NB4 (cell line): ENCODE data around the gene SDK2.

Experiments
- DNase-seq: peaks from one replicate; pipeline ENCODE4 v3.0.0; 2010; ENCODE audit warnings: low read depth
- H3K4me3 ChIP-seq: one replicate; pipeline ENCODE4 v1.5.1; 2011; ENCODE audit warnings: mild to moderate bottlenecking, low read depth, low read length, moderate library complexity
- MYC ChIP-seq: IDR thresholded peaks from 2 replicates; pipeline ENCODE4 v1.6.1; 2011; ENCODE audit warnings: low read depth, low read length
- POLR2A ChIP-seq: IDR thresholded peaks from 2 replicates; pipeline ENCODE4 v1.6.1; 2011; ENCODE audit warnings: mild to moderate bottlenecking; ENCODE audit not compliant: insufficient read length; ENCODE audit errors: extremely low read depth
- TF ChIP-seq, protein P1 (sequence below): IDR thresholded peaks from 2 replicates; pipeline ENCODE4 v1.6.1; 2011; ENCODE audit warnings: low read depth, low read length
- TF ChIP-seq, protein P2 (sequence below): IDR thresholded peaks from one replicate; pipeline ENCODE4 v1.5.1; 2012; ENCODE audit warnings: low read depth, low read length

Gene SDK2

DNA sequence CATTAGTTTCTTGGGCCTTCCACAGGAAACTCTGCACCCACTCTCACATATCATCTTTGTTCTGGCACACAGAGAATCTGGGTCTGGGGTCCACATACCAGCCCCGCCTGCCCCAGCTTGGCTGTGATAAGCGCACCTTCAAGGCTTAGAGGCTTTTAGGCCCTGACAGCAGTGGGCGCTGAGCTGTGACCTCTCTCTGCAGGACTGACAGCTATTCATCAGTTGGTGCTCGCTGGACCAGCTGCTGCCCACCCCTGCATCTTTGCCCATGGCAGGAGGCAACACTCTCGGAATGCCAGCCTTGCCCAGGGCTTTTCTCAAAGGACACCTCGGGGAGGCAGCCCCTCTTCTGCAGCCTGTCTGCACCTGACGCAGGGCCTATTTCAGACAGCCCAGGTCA lies 62.9 kb downstream of the SDK2 start:
- DNase-seq: no peak
- no peak overlapping the region for H3K4me3 ChIP-seq
- TF ChIP-seq, protein P1, sequence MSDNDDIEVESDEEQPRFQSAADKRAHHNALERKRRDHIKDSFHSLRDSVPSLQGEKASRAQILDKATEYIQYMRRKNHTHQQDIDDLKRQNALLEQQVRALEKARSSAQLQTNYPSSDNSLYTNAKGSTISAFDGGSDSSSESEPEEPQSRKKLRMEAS: no peak
- TF ChIP-seq MYC (no peak), POLR2A (no peak)
- TF ChIP-seq, protein P2, sequence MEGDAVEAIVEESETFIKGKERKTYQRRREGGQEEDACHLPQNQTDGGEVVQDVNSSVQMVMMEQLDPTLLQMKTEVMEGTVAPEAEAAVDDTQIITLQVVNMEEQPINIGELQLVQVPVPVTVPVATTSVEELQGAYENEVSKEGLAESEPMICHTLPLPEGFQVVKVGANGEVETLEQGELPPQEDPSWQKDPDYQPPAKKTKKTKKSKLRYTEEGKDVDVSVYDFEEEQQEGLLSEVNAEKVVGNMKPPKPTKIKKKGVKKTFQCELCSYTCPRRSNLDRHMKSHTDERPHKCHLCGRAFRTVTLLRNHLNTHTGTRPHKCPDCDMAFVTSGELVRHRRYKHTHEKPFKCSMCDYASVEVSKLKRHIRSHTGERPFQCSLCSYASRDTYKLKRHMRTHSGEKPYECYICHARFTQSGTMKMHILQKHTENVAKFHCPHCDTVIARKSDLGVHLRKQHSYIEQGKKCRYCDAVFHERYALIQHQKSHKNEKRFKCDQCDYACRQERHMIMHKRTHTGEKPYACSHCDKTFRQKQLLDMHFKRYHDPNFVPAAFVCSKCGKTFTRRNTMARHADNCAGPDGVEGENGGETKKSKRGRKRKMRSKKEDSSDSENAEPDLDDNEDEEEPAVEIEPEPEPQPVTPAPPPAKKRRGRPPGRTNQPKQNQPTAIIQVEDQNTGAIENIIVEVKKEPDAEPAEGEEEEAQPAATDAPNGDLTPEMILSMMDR: no peak

DNA sequence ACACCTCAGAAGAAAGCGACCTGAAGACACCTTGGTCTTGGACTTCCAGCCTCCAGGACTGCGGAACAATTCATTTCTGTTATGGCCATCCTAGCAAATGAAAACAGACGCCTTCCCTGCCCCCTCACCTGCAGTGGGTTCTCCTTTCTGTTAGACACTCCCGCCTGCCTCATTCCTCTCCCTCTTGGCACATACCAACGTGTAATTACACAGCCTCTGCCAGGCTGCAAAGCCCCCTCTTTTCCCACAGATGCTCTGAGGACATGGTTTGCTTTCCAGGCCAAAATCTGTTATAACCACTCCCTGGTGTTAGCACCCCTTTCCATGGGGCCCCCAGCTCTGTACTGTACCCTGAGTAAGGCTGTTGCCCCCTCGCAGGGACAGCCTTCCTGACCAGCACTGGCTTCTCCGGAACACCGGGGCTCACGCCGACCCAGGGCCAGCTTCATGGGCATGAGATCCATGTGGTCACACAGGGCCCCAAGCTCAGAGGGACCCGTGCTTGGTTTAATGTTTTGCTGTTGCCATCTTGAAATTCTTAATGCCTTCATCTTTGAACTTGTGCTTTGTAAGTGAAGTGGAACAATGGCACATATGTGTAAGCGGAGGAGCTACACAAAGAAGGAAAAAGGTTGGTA lies 64.1 kb downstream of the SDK2 start:
- DNase-seq: no peak
- no peak overlapping the region for H3K4me3 ChIP-seq
- no peak for TF ChIP-seq MYC
- TF ChIP-seq, protein P2: no peak
- no peak for TF ChIP-seq POLR2A
- TF ChIP-seq, protein P1: no peak

DNA sequence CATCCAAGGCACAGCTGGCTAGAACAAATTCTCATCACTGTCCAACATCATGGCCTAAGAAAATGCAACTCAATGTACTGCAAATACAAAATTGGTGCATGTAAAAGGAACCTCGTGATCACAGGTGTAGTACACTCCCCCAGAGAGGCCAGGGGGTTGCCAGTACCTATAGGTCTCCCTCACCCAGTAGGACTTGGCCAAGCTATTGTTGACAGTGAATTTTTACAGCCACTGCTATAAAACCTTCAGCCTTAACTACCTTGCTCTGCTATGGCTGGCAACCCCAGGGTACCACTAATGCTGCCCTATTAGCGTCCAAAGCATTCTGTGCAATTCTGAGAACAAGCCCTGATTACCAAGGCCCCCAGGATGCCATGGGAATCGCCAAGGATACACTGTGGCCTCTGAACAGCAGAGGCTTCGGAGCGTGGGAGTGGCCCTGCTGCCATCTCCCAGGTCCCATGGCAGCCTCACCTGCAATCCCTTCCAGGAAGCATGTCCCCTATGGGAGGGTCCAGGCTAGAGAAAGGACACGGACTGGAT lies 67.6 kb downstream of the SDK2 start:
- DNase-seq: no peak
- H3K4me3 ChIP-seq: no peak overlapping the region
- no peak for TF ChIP-seq MYC
- TF ChIP-seq, protein P1: no peak
- TF ChIP-seq, protein P2: no peak
- no peak for TF ChIP-seq POLR2A

DNA sequence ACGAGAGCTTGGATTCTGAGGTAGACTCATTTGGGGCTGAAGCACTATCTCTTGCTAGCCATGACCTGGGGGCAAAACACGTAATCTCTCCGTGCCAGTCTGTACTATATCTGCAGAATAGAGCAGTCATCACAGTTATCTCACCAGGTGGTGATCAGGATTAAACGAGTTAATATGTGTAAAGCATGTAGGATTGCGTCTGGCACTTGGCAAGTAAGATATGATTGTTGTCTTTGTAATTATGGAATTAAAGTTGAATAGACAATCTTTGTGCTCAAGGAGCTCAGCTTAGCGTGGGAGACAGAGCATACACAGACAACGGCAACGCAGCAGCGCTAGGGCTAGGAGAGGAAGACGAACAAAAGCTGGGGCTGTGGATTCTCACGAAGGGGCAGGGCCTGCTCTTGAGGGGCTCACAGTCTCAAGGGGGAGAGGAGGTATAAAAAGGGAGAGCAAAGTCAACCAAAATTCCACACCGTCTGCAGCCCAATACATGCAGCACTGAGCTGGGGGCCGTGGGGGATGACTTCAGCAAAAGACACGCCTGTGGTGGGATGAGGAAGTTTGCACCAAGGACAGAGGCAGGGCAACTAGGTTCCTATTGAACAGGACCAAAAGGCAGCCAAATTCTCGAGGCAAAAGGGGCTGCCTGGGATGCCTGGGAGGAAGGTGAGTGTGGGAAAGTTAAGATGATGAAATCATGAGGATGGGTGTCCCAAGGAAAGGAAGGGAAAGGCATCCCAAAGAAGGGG lies 68.6 kb downstream of the SDK2 start:
- TF ChIP-seq MYC: no peak
- TF ChIP-seq, protein P2: no peak
- TF ChIP-seq POLR2A: no peak
- TF ChIP-seq, protein P1: no peak
- no peak for DNase-seq
- no peak overlapping the region for H3K4me3 ChIP-seq

DNA sequence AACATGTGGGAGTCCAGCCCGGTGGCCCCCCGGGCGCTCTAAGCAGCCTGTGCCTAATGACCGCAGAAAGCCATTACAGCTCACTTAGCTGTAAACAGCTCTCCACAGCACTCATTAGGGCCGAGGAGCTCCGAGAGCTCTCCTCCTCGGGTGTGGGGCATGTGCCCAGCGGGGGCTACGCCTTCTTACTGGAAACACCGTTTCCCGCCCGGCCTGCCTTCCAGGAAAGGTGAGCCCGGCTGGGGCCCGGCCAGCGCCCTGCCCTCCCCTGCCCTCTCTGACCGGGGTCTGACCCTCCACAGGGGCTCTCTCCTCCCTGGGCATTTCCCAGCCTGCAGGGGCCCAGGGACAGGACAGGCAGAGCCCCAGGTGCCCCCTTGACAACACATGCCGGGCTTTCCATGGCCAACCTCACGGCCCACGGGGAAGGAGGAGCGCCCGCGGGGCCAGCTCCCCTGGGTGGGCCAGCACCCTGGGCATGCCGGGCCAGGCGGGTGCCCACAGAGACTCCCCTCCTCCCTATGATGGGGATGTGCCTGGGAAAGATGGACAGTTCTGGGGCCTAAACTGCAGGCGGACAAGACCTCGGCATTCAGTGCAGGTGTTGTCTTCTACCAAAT lies 72.6 kb downstream of the SDK2 start:
- no peak for TF ChIP-seq POLR2A
- TF ChIP-seq, protein P1: no peak
- TF ChIP-seq MYC: no peak
- TF ChIP-seq, protein P2: no peak
- no peak for DNase-seq

More for the DNA sequence above, 72.6 kb downstream of the SDK2 start:
- no peak overlapping the region for H3K4me3 ChIP-seq
